ENCODE data around the gene CLASP1. TPM values are rescaled to one million over a fixed set of nuclear protein-coding genes. Genes with fewer than 3 reads are reported as not detected.

Gene CLASP1
- total RNA-seq, 6 experiments from 2014 or later, result 19.7 to 32.4 (median 24.1) TPM

DNA sequence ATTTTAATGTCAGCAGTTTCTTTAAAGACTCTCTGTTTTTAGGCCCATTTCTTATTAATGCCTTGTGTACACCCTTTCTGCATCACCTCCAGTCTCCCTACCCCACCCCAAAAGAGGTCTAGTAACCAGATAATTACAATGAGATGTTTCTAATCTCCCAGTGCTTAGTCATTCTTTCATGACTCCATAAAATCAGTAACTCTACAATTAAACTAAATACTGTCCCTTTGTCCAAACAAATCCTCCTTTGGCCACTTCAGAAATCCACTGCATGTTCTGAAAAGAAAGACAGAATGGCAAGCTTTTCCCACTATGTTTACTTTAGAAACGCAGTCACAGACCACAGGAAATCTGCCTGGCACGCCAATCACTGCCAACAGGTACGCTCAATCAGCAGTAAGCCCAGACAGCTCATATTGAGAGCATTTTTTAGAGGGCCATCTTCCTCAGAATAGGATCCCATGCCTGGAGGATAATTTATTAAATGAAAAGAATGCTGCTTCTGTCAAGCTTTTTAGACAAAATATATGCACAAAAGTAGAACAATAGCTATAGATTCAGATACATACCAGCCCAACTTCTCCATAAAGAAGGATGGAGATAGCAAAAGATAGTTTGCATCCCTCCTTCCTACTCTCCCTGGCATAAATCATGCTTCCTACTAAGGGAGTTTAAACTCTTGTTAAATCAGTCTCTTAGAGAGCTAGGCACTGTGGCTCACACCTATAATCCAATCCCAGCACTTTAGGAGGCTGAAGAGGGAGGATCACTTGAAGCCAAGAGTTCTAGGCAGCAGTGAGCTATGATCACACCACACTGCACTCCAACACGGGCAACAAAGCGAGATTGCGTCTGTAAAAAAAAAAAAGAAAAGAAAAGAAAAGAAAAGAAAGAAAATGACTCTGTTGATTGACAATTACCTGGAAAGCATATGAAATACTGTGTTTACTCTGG is 14.6 kb downstream of the CLASP1 start:
- ATAC-seq (peak; percentile 41 to 63 (median 60)), DNase-seq (no peak)
- no peaks in the 10 kb centered on the region for H3K27me3 ChIP-seq
- TF ChIP-seq, protein P1, sequence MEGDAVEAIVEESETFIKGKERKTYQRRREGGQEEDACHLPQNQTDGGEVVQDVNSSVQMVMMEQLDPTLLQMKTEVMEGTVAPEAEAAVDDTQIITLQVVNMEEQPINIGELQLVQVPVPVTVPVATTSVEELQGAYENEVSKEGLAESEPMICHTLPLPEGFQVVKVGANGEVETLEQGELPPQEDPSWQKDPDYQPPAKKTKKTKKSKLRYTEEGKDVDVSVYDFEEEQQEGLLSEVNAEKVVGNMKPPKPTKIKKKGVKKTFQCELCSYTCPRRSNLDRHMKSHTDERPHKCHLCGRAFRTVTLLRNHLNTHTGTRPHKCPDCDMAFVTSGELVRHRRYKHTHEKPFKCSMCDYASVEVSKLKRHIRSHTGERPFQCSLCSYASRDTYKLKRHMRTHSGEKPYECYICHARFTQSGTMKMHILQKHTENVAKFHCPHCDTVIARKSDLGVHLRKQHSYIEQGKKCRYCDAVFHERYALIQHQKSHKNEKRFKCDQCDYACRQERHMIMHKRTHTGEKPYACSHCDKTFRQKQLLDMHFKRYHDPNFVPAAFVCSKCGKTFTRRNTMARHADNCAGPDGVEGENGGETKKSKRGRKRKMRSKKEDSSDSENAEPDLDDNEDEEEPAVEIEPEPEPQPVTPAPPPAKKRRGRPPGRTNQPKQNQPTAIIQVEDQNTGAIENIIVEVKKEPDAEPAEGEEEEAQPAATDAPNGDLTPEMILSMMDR (IDR thresholded peaks at IDR 0.05), result no peak
- TF ChIP-seq POLR2A (IDR thresholded peaks at IDR 0.05), result no peak
- no peaks in the 10 kb centered on the region for H3K9me3 ChIP-seq
- H3K27ac ChIP-seq, result peak overlapping the region in 1 of 3 donors; percentile 3
- H3K36me3 ChIP-seq, result no peaks in the 10 kb centered on the region
- WGBS (ENCODE audit: insufficient coverage, low coverage, low lambda C conversion rate, missing lambda C conversion rate), result 19% methylated on average over 3 of the region's 6 CpGs
- H3K4me1 ChIP-seq, result peaks cover 0 to 19% (median 0%) of the 10 kb centered on the region in 4 donors
- no peak overlapping the region for H3K4me3 ChIP-seq
- intact Hi-C loops (cut with DNase I), result no loop called here

DNA sequence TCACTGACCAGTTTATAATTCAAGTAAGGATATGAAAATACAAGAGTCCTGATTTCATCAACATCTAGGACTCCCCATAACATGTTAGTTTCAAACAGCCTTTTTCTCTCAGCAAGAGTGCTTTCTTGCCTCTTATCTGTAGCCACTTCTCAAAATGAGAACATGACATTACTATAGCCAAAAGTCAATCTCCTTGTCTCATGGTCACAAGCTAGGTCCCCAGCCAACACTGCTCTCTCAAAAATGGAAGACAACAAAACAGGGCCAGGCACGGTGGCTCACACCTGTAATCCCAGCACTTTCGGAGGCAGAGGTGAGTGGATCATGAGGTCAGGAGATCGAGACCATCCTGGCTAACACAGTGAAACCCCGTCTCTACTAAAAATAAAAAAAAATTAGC is 15.8 kb downstream of the CLASP1 start:
- TF ChIP-seq, protein P1 (IDR thresholded peaks at IDR 0.05), result no peak
- no peak for TF ChIP-seq POLR2A (IDR thresholded peaks at IDR 0.05)

DNA sequence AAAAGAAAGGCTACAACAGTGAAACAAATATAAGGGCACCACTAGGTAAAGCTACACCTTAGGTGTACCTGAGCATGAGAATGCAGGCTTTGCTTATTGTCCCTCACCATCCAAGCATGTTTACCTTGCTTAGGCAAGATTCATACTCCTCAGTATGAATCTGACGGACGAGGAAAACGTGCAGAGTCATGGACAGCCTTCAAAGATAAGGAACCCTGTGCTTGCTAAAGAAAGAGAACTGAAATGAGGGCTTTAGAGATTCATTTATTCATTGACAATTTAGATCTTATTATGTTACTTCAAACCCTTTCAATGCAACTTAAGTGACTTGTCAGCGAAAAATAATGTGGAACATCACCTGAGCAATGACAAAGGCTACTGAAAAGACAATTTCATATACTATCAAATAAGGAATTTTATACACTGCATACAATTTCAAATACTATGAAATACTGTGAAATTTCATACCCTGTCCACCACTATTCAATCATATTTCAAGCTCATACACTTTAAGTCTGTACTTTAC is 21.7 kb downstream of the CLASP1 start:
- no peak for DNase-seq
- H3K36me3 ChIP-seq, result no peaks in the 10 kb centered on the region
- TF ChIP-seq, protein P1 (IDR thresholded peaks at IDR 0.05), result no peak
- no peak for TF ChIP-seq POLR2A (IDR thresholded peaks at IDR 0.05)
- H3K9me3 ChIP-seq, result no peaks in the 10 kb centered on the region
- WGBS (ENCODE audit: insufficient coverage, low coverage, low lambda C conversion rate, missing lambda C conversion rate), result 32% methylated on average over 4 of the region's 4 CpGs
- H3K4me1 ChIP-seq, result peaks cover 0 to 28% (median 2%) of the 10 kb centered on the region in 4 donors
- H3K27me3 ChIP-seq, result no peaks in the 10 kb centered on the region
- intact Hi-C loops (cut with DNase I), result no loop called here
- ATAC-seq, result peak; percentile 57 to 80 (median 76)
- peak overlapping the region in 1 of 3 donors; percentile 24 for H3K4me3 ChIP-seq
- peak overlapping the region in 2 of 3 donors; percentile 62 to 73 for H3K27ac ChIP-seq

More for the DNA sequence above, 15.8 kb downstream of the CLASP1 start:
- no peak overlapping the region for H3K27ac ChIP-seq
- DNase-seq (no peak), ATAC-seq (no peak)
- H3K4me3 ChIP-seq, result no peak overlapping the region
- intact Hi-C loops (cut with DNase I), result no loop called here
- H3K9me3 ChIP-seq, result no peaks in the 10 kb centered on the region
- H3K4me1 ChIP-seq, result peaks cover 0 to 19% (median 0%) of the 10 kb centered on the region in 4 donors
- H3K27me3 ChIP-seq, result no peaks in the 10 kb centered on the region
- no peaks in the 10 kb centered on the region for H3K36me3 ChIP-seq
- WGBS (ENCODE audit: insufficient coverage, low coverage, low lambda C conversion rate, missing lambda C conversion rate), result 90% methylated on average over 3 of the region's 4 CpGs

DNA sequence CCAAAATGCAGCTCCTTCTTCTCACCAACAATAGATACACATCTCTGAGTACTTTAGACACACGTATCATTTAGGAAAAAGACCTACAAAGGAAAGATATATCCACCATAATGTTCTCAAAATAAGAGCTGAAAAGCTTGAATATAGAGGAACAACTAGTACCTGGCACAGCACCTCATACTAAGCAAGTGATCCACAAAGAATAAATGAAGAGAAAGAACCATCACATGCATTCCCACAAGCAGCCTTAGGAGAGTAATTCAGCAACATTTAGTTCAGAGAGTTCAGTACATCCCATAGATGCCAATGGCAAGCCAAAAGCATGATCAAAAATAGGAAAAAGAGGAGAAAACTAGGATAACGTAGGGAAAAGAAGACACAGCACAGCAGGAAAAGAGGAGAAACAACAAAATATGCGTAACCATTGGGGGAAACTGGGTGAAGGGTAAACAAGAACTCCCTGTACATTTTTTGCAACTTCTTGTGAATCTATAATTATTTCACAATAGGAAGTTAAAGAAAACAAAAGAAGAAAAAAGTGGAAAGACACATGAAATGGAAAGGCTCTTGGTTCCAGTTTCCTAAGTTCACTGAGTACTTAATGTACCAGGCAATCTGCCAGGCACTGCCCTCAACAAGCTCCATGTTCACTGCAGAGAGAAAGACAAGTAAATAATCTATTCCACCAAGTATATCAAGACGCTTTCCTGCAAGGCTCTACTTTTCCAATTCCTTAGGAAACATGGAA is 22.3 kb downstream of the CLASP1 start:
- Histone ChIP-seq H3K4me1 (peaks cover 0 to 22% (median 2%) of the 10 kb centered on the region in 4 donors), H3K9me3 (no peaks in the 10 kb centered on the region), H3K36me3 (no peaks in the 10 kb centered on the region), H3K4me3 (peak overlapping the region in 1 of 3 donors; percentile 24), H3K27me3 (no peaks in the 10 kb centered on the region), H3K27ac (peak overlapping the region in 2 of 3 donors; percentile 62 to 73)
- TF ChIP-seq, protein P1 (IDR thresholded peaks at IDR 0.05), result no peak
- no peak for TF ChIP-seq POLR2A (IDR thresholded peaks at IDR 0.05)
- DNase-seq, result peak; percentile 30 to 74 (median 58)
- intact Hi-C loops (cut with DNase I), result no loop called here
- 40% methylated on average over 4 of the region's 4 CpGs for WGBS (ENCODE audit: insufficient coverage, low coverage, low lambda C conversion rate, missing lambda C conversion rate)
- ATAC-seq, result peak; percentile 80 to 96 (median 95)
